ENCODE measurements around the gene LDLRAD3.

The LDLRAD3 gene

DNA sequence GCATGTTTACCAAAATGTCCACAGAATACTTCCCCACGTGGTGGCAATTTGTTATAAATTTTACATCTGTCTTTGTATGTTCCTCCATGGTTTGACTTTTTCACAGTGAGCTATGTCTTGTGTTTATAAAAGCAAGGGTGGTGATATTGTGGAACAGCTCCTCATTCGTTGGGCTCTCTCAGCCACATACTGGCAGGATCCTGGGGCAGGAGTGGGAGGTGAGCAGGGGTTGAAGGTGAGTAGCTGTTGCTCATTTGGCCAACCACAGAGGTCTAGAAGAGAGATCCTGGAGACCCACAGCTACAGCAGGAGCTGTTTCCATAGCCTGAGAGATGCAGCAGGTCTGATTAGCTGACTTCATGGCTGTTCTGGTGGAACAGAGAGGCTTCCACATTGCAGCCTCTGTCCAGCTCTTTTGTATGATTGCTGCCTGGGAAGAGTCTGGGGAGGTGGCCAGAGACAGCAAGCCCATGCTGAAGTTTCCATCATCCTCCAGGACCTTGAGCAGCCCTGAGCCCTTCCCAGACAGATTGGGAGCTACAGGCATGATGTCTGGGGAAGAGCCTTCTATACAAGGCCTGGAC is 128.1 kb downstream of the LDLRAD3 start:
- Histone ChIP-seq H2AFZ (ENCODE audit: low read depth, low read length) (no peak overlapping the region), H3K9me3 (ENCODE audit: insufficient read depth, low read length, severe bottlenecking) (peaks cover under 1% of the 10 kb centered on the region), H3K4me2 (ENCODE audit: insufficient read depth, low read length) (no peak overlapping the region), H3K4me1 (ENCODE audit: insufficient read depth, low read length) (no peaks in the 10 kb centered on the region), H3K4me3 (ENCODE audit: low read depth in 1 of 2, low read length in 2 of 2) (no peak overlapping the region), H3K27ac (ENCODE audit: low read length) (no peak overlapping the region), H3K79me2 (ENCODE audit: insufficient read depth, low read length) (no peaks in the 10 kb centered on the region), H3K27me3 (ENCODE audit: insufficient read depth, low read length, poor library complexity) (peaks cover 14% of the 10 kb centered on the region), H4K20me1 (ENCODE audit: insufficient read depth, low read length) (no peaks in the 10 kb centered on the region), H3K36me3 (ENCODE audit: insufficient read depth, low read length) (no peaks in the 10 kb centered on the region), H3K9ac (ENCODE audit: low read depth, low read length) (no peak overlapping the region)
- DNase-seq (no peak), ATAC-seq (ENCODE audit: insufficient read depth, low read depth) (no peak)
- TF ChIP-seq, protein P1, sequence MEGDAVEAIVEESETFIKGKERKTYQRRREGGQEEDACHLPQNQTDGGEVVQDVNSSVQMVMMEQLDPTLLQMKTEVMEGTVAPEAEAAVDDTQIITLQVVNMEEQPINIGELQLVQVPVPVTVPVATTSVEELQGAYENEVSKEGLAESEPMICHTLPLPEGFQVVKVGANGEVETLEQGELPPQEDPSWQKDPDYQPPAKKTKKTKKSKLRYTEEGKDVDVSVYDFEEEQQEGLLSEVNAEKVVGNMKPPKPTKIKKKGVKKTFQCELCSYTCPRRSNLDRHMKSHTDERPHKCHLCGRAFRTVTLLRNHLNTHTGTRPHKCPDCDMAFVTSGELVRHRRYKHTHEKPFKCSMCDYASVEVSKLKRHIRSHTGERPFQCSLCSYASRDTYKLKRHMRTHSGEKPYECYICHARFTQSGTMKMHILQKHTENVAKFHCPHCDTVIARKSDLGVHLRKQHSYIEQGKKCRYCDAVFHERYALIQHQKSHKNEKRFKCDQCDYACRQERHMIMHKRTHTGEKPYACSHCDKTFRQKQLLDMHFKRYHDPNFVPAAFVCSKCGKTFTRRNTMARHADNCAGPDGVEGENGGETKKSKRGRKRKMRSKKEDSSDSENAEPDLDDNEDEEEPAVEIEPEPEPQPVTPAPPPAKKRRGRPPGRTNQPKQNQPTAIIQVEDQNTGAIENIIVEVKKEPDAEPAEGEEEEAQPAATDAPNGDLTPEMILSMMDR (IDR thresholded peaks at IDR 0.05; ENCODE audit: borderline replicate concordance, extremely low read depth, low read length, poor library complexity, severe bottlenecking), result no peak

- no peaks in the 10 kb centered on the region for H4K20me1 ChIP-seq (ENCODE audit: insufficient read depth, low read length)
- TF ChIP-seq, protein P1 (IDR thresholded peaks at IDR 0.05; ENCODE audit: borderline replicate concordance, extremely low read depth, low read length, poor library complexity, severe bottlenecking), result no peak
- TF ChIP-seq EZH2 (IDR thresholded peaks at IDR 0.05; ENCODE audit: borderline replicate concordance, low read depth, low read length, severe bottlenecking), result no peak
- no peak overlapping the region for H3K27ac ChIP-seq (ENCODE audit: low read length)
- no peaks in the 10 kb centered on the region for H3K79me2 ChIP-seq (ENCODE audit: insufficient read depth, low read length)
- H3K4me3 ChIP-seq (ENCODE audit: low read depth in 1 of 2, low read length in 2 of 2), result no peak overlapping the region
- no peak overlapping the region for H2AFZ ChIP-seq (ENCODE audit: low read depth, low read length)
- peaks cover 14% of the 10 kb centered on the region for H3K27me3 ChIP-seq (ENCODE audit: insufficient read depth, low read length, poor library complexity)
- no peak for ATAC-seq (ENCODE audit: insufficient read depth, low read depth)
- H3K4me1 ChIP-seq (ENCODE audit: insufficient read depth, low read length), result no peaks in the 10 kb centered on the region
- H3K9me3 ChIP-seq (ENCODE audit: insufficient read depth, low read length, severe bottlenecking), result no peaks in the 10 kb centered on the region
- DNase-seq, result no peak
- H3K36me3 ChIP-seq (ENCODE audit: insufficient read depth, low read length), result no peaks in the 10 kb centered on the region
- no peak overlapping the region for H3K4me2 ChIP-seq (ENCODE audit: insufficient read depth, low read length)
- H3K9ac ChIP-seq (ENCODE audit: low read depth, low read length), result no peak overlapping the region
Observed at GRCh38 chr11:36073411-36074203, 129.7 kb downstream of the LDLRAD3 start.

- Histone ChIP-seq H4K20me1 (ENCODE audit: insufficient read depth, low read length) (no peaks in the 10 kb centered on the region), H3K27me3 (ENCODE audit: insufficient read depth, low read length, poor library complexity) (peaks cover 14% of the 10 kb centered on the region), H3K27ac (ENCODE audit: low read length) (no peak overlapping the region), H3K9me3 (ENCODE audit: insufficient read depth, low read length, severe bottlenecking) (no peaks in the 10 kb centered on the region), H2AFZ (ENCODE audit: low read depth, low read length) (no peak overlapping the region), H3K4me1 (ENCODE audit: insufficient read depth, low read length) (no peaks in the 10 kb centered on the region), H3K9ac (ENCODE audit: low read depth, low read length) (no peak overlapping the region), H3K4me2 (ENCODE audit: insufficient read depth, low read length) (no peak overlapping the region), H3K79me2 (ENCODE audit: insufficient read depth, low read length) (no peaks in the 10 kb centered on the region), H3K4me3 (ENCODE audit: low read depth in 1 of 2, low read length in 2 of 2) (no peak overlapping the region), H3K36me3 (ENCODE audit: insufficient read depth, low read length) (no peaks in the 10 kb centered on the region)
- no peak for TF ChIP-seq EZH2 (IDR thresholded peaks at IDR 0.05; ENCODE audit: borderline replicate concordance, low read depth, low read length, severe bottlenecking)
- TF ChIP-seq, protein P1 (IDR thresholded peaks at IDR 0.05; ENCODE audit: borderline replicate concordance, extremely low read depth, low read length, poor library complexity, severe bottlenecking), result no peak
- DNase-seq, result no peak
- no peak for ATAC-seq (ENCODE audit: insufficient read depth, low read depth)
Observed at GRCh38 chr11:36074941-36075431, 131.1 kb downstream of the LDLRAD3 start.

All from DND-41 (cell line).